HepG2 (cell line): ENCODE data around the gene RIPK1.

Experiments
- AKNA ChIP-seq: sonication (generic); formaldehyde crosslinking; IDR thresholded peaks from 2 replicates; pipeline ENCODE4 v1.4.0; 2020; ENCODE audit warnings: missing genetic modification reagents, borderline replicate concordance
- ARHGAP35 ChIP-seq: sonication (generic); formaldehyde crosslinking; IDR thresholded peaks from 2 replicates; pipeline ENCODE4 v1.9.0; 2022; ENCODE audit warnings: mild to moderate bottlenecking, inconsistent platforms, moderate library complexity, missing genetic modification reagents, borderline replicate concordance
- KMT2B ChIP-seq: IDR thresholded peaks from 2 replicates; pipeline ENCODE4 v1.6.1; 2016; ENCODE audit warnings: missing genetic modification reagents, missing compliant biosample characterization
- POLR2AphosphoS5 ChIP-seq: IDR thresholded peaks from 2 replicates; pipeline ENCODE4 v1.6.1; 2012; ENCODE audit warnings: low read depth, low read length
- TIGD3 ChIP-seq: sonication (generic); formaldehyde crosslinking; IDR thresholded peaks from 2 replicates; pipeline ENCODE4 v1.5.1; 2020; ENCODE audit warnings: mild to moderate bottlenecking, missing genetic modification reagents, borderline replicate concordance
- ZNF280D ChIP-seq: sonication (generic); formaldehyde crosslinking; IDR thresholded peaks from 2 replicates; pipeline ENCODE4 v1.5.1; 2020; ENCODE audit warnings: mild to moderate bottlenecking, missing genetic modification reagents

GRCh38 chr6:3140201-3140600 lies 71.9 kb downstream of the RIPK1 start:
- TF ChIP-seq POLR2AphosphoS5, result no peak
- no peak for TF ChIP-seq ARHGAP35
- TF ChIP-seq TIGD3 (CRISPR knock-in tag), result no peak
- TF ChIP-seq ZNF280D (CRISPR knock-in tag), result no peak
- TF ChIP-seq AKNA, result no peak
- TF ChIP-seq KMT2B (CRISPR knock-in tag), result no peak
